Stimulated activated CD8-positive, alpha-beta memory T cell treated with anti-CD3 and anti-CD28 coated beads, Interleukin-2, amount 100 ng/mL, for 1 hour (primary cell): ENCODE measurements around the gene GREB1.

Experiments used
- DNase-seq, 2 donors: peaks; one replicate each; pipeline ENCODE4 v3.0.0-alpha.2; 2020; ENCODE audit warnings: low read depth in 2 of 2

Gene GREB1

GRCh38 chr2:11665028-11665427 is 131.2 kb downstream of the GREB1 start:
- no peak for DNase-seq

DNA sequence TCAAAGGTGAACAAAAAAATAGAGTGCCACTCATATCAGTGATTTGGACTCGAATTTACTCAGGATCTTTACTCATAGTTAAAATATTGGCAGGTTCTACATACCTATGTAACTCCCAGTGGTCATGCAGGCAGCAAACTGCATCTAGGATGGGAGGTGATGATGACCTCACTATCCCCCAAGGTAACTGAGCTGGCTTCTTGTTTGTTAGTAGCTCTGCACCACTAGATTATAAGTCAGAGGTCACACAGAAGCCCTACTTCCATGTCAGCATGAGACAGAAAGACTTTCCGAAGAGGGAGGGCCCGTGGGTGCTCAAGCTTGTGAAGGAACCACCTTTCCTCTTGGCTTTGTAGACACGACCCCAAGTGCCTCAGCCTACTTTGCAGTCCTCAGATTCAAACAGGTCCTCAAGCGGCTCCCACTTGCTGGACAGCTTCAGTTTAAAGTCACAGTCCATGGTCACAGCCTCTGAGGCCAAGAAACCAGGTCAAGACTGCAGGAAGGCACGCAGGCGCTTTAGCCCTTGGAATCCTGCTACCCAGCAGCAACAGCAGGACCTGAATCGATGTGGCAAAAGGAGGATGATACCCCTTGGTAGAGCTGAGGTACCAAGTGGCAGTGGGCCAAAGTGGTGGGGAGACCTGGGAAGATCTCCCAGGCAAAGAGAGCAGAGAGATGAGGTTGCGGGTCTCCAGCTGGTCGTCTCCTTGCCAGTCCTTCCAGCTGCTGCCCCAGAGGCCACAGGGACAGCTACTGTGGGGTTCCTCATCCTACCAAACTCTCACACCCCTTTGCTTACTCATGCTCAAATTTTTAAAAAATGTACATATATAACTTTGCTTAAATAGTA is 131.9 kb downstream of the GREB1 start:
- no peak for DNase-seq

GRCh38 chr2:11667194-11667593 is 133.3 kb downstream of the GREB1 start:
- no peak for DNase-seq

- DNase-seq, result no peak
Measured at GRCh38 chr2:11667866-11668637, 134.2 kb downstream of the GREB1 start.

DNA sequence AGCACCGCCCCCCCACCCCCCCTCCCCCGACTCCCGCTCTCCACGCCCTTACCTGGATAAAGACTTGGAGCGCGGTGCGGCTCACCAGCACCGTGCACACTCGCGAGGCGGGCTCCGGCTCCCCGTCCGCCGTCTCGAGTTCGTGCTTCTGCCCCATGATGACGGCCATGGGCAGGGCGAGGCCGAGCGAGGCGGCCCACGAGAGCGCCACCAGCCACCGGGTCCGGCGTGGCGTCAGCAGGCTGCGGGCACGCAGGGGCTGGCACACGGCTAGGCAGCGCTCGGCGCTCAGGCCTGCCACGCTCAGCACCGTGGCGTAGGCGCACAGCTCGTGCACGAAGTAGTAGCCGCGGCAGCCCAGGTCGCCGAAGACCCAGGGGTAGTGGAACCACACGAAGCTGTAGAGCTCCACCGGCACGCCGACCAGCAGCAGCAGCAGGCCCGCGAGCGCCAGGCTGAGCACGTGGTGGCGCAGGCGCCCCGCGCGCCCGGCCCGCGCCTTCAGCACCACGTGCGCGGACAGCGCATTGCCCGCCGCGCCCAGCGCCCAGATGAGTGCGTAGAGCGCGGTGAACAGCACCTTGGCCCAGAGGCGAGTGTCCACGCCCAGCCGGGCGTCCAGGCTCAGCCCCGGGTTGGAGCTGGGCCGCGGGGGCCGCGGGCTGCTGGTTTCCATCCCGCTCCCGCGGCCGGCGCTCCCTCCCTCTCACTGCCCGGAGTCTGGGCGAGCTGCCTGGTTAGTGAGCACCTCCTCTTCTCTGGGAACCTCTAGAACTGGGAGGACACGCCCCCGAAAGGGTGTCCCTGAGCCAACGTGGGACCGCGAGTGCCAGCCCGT is 135.8 kb downstream of the GREB1 start, which contains the start of gene NTSR2:
NTSR2 (minus strand) TSS at position 742 of the 838 bp plus-strand sequence; CDS start at position 676, 66 bp downstream.
- no peak for DNase-seq

DNA sequence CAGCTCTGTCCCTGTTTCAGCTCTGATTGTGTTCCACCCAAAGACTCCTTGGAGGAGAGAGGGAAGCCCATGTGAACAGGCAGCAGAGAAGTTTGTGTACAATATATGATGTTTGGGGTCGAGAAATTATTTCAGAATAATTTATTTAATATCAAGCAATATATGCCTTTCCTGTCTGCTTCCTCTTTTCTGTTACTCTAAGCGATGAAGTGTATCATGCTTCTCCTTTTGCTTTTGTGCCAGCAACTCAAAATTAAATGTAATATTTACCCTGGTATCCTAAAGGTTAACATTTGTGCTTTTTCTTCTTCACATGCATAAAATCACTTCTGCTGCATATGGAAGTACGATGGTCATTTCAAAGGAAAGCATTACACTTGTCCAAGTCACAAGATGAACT is 138.6 kb downstream of the GREB1 start:
- DNase-seq, result no peak

- no peak for DNase-seq
Measured at GRCh38 chr2:11674983-11675382, 141.1 kb downstream of the GREB1 start.

DNA sequence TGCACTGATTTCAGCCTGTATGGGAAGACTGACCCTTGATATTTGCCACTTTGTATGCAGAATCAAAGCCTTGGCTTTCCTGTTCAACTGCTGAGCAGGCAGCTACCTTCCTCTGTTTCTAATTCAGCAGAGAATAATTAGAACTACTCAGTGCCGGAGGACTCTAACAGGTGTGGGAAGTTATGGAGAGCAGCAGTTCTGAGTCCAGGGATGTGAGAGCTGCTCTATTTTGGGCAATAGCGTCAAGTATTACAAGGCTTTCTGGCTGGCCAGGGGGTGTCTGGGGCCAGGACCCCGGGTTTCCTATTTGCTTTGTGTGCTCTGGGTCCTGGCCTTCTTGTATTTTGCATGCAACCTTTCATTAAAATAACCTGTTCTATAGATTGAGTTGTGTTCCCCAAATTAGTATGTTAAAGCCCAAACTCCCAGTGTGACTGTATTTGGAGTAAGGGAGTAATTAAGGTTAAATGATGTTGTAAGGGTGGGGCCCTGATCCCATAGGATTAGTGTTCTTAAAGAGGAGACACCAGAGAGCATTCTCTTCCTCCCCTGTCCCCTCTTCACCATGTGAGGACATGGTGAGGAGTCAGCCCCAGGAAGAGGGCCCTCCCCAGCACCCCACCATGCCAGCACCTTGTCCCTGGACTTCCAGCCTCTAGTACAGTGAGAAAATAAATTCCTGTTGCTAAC is 141.7 kb downstream of the GREB1 start:
- DNase-seq, result no peak

- DNase-seq, result no peak
Measured at GRCh38 chr2:11676640-11677039, 142.8 kb downstream of the GREB1 start.

DNA sequence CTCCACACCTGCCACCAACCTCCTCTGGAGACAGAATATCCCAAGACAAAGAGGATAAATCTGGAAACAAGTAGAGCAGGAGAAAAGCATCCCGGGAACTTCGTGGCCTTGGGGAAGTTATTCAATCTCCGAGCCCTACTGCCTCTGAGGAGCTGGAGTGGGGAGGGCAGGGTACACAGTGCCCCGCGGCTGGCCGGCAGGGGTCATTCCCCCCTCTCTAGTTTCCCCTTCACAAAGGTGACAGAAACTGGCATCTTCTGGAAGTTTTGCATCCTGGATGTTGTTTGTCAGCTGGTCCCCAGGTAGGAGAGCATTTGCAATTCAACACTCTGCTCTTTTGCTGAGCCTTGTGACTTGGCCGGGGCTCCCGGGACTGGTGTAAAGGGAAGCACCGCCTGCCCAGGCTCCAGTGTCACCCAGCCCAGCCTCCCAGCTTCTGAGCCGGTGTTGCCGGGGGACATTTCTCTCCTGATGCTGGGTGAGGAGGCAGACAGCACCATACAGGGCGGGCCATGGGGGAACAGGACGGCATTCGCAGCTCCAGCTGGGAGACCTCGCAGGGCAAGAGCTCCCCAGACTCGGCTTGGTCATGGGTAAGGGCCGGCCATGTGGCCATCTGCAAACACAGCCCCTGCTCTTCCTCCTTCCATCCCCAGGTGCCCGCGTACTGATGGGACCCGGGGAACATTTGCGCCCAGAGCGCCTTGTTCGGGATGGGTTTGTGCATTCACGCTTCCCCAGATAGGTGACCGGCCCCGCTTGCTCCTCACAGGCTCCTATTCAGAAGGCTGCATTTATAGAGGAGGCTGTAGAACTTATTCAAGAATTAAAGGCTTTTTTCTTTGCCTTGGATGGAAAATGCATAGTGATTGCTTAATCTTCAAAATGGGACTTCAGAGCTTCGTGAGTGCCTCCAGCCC is 143.6 kb downstream of the GREB1 start:
- no peak for DNase-seq

GRCh38 chr2:11678306-11678960 is 144.6 kb downstream of the GREB1 start:
- no peak for DNase-seq

GRCh38 chr2:11679016-11679415 is 145.2 kb downstream of the GREB1 start:
- DNase-seq, result no peak

GRCh38 chr2:11679486-11680181 is 145.8 kb downstream of the GREB1 start:
- DNase-seq, result no peak

DNA sequence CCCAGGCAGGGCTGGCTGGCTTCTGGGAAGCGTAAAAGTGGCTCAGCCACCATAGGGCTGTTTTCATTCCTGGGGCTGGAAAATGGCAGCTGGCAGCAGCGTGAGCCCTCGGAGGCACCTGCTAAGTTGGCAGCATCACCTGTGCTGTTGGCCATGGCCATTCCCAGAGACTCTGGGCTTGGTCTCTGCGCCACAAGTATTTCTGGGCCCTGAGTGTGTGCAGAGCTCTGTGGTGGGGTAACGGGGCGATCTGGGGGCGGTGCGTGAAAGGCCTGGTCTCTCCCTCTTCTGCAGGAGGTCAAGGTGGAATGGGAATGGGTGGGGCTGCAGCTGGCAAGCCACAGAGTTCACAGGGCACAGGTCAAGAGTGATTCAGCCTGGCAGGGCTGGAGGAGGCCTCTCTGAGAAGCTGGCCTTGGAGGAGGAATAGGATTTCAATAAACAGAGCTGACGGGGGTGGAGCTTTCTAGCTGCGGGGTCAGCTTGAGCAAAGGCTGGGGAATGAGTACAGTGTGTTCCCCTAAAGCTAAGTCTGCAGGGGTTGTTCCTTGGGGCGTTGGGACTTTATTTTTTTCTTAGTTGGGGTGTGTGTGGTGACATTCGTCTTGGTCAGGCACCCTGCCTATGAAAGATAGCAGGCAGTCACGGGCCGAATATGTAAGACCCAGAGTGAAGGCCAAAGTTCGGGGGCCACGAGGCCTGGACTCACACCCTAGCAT is 146.5 kb downstream of the GREB1 start:
- no peak for DNase-seq

DNA sequence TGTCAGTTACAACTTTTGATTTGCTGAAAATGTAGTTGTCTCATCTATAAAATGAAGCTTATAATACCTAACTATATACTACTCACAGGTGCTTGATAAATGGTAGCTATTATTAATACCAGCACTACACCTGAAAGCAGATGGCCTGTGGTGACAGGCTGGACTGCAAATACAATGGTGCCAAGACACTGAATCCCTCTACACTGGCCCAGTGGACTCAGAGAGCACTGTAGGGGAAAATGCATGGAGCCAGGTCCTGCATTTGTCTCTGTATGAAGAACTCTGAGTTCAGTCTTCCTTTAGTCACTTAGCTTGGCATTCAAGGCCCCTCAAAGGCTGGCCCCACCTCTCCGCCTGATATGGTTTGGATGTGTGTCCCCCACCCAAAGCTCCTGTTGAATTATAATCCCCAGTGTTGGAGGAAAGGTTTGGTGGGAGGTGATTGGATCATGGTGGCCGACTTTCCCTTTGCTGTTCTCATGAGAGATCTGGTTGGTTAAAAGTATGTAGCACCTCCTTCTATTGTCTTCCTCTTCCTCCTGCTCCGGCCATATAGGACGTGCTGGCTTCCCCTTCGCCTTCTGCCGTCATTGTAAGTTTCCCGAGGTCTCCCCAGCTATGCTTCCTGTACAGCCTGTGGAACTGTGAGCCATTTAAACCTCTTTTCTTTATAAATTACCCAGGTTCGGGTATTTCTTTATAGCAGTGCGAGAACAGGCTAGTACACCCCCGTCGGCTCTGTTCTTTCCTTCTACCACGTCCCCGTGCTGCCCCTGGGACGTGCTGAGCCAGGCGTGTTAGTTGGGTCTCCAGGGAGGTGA is 147.3 kb downstream of the GREB1 start:
- no peak for DNase-seq

- no peak for DNase-seq
Measured at GRCh38 chr2:11681722-11682589, 148.1 kb downstream of the GREB1 start.

DNA sequence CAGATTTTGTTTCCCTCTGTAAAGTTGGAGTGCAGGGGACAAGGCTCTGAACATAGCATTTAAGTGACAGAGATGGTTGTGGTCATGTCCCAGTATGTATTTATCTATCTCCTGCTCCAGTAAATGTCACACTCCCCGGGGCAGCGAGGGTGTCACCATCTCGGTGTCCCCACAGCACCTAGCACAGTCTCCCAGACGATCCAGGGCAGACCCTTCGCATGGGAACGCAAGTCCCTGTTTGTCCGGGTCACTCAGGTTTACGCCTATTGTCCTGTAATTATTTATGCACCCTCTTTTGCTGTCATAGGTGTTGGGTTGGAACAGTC is 148.7 kb downstream of the GREB1 start:
- DNase-seq, result no peak
